ENCODE measurements around the gene CCNY.

DNA sequence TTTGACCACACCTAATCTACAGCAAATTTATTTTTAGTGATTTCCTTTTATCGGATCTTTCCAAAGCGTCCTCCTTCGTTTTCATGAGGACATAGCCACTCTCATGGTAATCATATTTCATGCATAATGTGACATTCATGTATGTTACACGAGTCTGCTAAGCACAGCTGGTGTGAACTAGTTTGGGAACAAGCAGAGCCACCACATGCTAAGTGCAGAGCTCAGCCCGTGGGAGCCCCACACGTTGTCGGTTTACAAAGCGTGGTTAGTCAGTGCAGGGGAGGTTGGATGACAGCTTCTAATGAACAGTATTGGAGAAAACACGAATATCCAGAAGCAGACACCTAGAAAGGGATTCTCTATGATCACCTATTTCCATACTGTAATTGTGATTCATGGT is 190.4 kb downstream of the CCNY start:
- TF ChIP-seq POLR2AphosphoS5 (IDR thresholded peaks at IDR 0.05; ENCODE audit: low read depth, low read length), result no peak
- TF ChIP-seq, protein P1, sequence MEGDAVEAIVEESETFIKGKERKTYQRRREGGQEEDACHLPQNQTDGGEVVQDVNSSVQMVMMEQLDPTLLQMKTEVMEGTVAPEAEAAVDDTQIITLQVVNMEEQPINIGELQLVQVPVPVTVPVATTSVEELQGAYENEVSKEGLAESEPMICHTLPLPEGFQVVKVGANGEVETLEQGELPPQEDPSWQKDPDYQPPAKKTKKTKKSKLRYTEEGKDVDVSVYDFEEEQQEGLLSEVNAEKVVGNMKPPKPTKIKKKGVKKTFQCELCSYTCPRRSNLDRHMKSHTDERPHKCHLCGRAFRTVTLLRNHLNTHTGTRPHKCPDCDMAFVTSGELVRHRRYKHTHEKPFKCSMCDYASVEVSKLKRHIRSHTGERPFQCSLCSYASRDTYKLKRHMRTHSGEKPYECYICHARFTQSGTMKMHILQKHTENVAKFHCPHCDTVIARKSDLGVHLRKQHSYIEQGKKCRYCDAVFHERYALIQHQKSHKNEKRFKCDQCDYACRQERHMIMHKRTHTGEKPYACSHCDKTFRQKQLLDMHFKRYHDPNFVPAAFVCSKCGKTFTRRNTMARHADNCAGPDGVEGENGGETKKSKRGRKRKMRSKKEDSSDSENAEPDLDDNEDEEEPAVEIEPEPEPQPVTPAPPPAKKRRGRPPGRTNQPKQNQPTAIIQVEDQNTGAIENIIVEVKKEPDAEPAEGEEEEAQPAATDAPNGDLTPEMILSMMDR (IDR thresholded peaks at IDR 0.05 in 2 of 3, conservative IDR thresholded peaks at IDR 0.05 in 1 of 3; ENCODE audit: borderline replicate concordance in 1 of 3, insufficient read depth in 1 of 3, low read depth in 2 of 3, low read length in 2 of 3), result no peak

All from HCT116 (cell line).